SW 1271 (cell line): Measurements from ENCODE around the gene APOBR.
"Not testable (repeated sequence)": the region's sequence is repeated elsewhere in the genome, so short reads cannot be mapped to it uniquely, and the experiment has no call there.

Experiments used
- DNase-seq, 2 experiments: peaks; one replicate each; lab custom pipeline; 2025; lab: John Stamatoyannopoulos, UW

APOBR gene

DNA sequence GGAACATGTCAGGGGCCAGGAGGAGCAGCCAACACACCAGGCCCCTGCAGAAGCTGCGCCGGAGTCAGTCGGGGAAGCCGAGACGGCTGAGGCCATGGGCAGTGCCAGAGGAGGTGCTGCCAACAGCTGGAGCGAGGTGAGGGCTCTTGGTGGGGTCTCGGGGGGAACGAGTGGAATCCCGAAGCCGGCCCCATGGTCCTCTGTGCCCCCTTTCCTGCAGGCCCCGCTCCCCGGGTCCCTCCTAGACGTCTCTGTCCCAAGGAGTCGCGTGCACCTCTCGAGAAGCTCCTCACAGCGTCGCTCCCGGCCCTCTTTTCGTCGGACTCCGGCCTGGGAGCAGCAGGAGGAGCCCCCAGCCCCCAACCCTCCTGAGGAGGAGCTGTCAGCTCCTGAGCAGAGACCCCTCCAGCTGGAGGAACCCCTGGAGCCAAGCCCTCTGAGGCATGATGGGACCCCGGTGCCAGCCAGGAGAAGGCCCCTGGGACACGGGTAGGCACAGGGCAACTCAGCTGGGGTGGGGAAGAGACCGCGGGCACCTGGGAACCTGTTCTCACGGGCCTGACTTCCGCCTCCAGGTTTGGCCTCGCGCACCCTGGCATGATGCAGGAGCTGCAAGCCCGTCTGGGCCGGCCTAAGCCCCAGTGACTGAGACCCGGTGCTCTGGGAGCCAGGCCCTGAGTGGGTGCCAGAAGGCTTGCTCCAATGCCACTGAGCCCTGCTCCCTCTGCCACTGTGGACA lies 3.6 kb downstream of the APOBR start:
- DNase-seq, result no peak

DNA sequence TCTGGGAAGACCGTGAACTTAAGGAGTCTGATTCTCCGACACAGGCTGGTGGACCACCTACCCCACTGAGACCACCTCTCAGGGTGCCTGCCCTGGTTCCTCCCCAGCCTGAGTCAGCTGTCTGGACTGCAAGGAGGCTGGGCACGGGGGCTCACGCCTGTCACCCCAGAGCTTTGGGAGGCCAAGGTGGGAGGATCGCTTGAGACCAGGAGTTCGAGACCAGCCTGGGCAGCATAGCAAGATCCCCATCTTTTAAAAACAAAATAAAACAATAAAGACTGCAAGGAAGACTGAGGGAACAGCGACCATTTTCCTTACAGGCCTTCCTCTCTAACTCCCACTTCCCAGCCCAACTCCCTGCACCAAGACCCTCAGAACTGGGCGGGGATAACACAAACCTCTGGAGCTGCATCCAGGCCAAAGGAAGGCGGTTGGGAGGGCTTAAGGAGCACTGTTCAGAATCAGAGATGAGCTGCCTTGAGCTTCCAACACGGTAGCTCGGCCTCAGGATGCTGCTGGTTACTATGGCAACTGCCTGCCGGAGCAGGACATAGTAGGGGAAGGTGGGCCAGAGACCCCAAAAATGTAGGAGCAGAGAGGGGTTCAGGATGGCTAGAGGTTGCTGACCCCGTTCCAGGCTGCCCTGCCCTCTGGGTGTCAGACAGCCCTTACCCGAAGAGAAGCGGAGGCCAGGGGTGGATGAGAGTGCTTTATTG lies 4.4 kb downstream of the APOBR start:
- no peak for DNase-seq

DNA sequence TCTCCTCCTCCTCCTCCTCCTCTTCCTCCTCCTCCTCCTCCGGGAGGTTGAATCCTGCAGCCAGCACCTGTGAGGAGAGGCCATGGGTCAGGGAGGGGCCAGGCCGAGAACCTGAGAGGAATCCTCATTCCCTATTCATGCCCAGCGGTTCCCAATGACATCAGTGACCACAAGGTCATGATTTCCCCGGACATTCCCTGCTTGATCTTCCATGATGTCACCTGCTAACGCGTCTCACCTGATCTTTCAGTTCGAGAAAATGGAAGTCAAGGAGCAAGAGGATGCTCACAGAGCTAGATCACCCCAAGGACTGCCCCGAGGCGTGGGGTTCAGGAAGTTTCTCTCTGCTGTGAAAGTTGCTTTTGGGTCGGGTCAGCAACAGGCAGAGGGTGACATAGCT lies 5.4 kb downstream of the APOBR start:
- DNase-seq, result no peak

DNA sequence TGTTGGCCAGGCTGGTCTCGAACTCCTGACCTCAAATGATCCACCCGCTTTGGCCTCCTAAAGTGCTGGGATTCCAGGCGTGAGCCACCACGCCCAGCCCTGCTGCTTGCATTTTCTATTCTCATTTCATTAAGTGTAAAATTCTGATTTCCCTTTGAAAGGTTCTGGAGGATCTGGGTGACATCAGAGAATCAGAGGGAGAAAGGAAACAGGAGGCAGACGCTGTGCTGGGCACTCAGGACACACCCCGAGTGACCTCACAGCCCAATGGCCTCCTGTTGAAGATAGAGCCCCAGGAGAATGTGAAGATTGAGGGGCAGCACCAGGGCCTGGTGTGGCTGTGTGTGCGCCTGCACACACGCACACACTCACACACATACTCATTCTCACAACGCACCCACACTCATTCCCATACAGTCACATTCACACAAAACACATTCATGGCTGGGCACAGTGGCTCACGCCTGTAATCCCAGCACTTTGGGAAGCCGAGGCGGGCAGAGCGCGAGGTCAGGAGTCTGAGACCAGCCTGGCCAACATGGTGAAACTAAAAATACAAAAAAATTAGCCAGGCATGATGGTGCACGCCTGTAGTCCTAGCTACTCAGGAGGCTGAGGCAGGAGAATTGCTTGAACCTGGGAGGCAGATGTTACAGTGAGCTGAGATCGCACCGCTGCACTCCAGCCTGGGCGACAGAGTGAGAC lies 6.2 kb downstream of the APOBR start:
- DNase-seq, result not testable (repeated sequence)

DNA sequence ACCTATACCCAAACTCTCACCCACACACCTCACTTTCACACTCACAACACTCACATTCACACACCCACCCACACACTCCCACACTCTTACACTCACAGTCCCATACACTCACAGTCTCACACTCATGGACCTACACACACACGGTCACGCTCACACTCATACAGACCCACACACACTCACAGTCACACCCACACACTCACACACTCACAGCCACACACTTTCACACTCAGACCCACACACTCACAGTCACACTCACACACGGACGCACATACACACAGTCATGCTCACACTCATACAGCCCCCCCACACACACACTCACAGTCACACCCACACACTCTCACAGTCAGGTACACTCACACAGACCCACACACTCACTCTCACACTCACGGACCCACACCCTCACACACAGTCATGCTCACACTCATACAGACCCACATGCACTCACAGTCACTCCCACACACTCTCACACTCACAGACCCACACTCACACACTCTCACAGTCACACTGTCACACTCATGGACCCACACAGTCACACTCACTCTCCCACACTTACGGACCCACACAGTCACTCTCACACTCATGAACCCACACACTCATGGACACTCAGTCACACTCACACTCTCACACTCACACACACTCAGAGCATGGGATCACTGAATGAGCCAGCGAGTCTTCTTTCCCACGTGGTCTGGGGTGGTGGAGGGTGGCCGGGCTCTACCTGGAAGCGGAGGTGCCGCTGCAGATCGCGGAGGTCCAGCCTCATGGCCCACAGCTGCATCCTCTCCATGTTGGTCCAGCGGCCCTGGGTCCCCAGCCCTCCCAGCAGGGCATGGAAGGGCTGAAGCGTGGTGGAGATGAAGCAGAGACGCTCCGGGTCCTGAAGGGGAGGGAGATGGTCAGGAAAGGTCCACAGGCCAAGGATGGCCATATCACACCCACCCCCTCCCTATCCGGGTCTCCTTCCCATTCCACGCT lies 7.1 kb downstream of the APOBR start:
- no peak for DNase-seq

DNA sequence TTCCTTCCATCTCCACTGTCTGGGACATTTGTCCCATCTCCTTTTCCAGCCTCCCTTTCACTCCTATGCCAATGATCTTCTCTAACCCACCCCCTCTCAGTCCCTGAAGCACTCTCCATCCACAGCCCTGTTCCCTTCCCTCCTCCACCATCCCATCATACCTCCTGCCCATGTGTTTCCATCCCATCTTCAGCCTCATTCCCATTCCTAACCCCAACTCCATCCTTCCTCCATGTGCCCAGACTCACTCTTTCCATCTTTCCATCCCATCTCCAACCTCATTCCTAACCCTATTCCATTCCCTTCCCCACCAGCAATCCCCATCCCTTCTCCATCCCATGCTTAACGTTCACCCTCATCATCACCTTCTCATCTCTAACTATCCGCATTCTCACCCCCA lies 7.8 kb downstream of the APOBR start:
- DNase-seq, result no peak

DNA sequence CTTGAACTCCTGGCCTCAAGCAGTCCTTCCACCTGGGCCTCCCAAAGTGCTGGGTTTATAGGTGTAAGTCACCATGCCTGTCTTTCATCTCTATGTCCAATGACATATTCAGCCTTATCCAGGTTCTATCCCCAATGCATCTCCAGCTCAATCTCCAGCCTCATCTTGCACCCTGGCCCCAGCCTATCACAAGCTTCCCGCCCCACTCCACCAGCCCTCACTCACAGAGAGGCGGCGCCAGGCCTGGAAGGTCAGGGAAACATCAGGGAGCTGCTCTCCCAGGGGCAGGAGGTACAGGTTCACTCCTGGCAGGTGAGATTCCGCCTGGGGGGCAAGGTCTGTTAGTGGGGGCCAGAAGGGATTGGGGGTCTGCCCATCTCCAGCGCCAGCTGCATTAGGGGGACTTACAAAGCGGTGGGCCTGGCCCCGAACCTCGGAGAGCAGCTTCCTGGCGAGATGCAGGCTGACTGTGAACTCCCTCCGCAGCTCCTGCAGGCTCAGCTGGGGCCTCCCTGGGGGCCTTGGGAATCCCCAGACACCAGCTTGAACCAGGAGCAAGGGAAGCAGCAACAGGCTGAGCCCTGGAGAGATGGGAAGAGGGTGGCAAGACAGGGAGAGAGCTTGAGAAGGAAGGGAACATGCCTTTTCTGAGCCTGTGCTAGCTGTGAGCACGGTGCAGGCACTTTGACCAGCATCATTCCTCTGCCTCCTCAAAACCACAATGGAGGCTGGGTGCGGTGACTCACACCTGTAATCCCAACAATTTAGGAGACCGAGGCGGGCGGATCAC lies 9.2 kb downstream of the APOBR start:
- no peak for DNase-seq

DNA sequence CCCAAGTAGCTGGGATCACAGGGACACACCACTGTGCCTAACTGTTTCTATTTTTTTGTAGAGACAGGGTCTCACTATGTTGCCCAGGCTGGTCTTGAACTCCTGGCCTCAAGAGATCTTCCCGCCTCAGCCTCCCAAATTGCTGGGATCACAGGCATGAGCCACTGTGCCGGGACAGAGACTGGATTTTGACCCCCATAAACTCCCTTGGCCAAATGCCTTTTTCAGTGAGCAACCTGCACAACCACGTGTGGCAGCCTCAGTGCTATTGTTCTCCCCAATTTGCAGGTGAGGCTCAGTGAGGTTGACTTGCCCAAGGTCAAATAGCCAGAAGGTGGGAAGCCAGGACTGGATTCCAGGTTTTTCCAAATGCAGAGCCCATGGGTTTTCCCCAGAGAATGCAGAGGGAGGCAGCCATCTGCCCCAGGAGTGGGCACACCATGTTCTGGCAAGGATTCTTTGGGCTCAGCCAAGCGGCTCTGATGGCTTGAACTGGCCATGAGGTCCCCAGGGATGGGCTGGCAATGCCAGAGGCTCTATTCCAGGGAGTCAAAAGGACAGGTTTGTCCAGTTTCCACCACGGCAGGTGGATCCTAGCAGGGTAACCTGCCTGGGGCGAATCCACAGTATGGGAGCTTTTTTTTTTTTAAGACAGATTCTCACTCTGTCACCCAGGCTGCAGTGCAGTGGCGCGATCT lies 10.4 kb downstream of the APOBR start:
- DNase-seq, result no peak

DNA sequence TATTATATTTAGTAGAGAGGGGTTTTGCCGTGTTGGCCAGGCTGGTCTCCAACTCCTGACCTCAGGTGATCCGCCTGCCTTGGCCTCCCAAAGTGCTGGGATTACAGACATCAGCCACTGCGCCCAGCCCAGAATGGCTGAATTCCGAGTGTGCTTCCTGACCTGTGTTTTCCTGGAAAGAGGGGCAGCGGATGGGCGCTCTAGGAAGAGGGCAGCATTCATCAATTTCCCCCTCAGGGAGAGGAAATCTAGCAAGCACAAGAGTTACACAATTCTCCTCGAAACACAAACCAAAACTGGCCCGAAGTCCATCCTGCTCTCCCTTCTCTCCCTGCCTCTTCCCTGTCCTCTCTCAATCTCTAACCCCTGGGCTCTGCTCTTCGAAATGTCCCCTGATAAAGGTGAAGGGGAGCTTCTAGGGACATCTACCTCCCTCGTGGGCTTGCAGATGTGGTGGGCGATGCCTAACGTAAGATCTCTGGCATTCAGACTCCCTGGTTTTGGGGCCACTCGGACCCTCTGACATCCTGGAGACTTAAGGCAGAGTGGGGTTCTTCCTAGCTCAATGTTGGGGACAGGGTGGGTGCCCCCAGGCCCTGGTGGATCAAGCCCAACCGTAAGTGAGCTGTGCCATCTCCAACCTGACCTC lies 11.2 kb downstream of the APOBR start:
- no peak for DNase-seq

DNA sequence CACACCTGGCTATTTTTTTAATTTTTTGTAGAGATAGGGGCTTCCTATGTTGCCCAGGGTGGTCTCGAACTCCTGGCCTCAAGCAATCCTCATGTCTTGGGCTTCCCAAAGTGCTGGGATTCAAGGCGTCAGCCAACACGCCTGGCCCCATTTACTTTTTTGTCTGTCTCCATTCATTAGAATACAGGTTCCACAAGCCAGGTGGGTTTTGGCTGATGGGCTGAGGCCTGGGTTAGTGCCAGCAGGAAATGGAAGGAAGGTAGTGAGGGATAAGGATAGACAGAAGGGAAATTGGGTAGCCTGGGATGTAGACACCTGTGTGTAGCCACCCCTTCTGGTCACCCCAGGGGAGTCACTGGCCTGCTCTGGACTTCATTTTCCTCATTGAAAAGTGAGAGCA lies 16.6 kb downstream of the APOBR start:
- no peak for DNase-seq

DNA sequence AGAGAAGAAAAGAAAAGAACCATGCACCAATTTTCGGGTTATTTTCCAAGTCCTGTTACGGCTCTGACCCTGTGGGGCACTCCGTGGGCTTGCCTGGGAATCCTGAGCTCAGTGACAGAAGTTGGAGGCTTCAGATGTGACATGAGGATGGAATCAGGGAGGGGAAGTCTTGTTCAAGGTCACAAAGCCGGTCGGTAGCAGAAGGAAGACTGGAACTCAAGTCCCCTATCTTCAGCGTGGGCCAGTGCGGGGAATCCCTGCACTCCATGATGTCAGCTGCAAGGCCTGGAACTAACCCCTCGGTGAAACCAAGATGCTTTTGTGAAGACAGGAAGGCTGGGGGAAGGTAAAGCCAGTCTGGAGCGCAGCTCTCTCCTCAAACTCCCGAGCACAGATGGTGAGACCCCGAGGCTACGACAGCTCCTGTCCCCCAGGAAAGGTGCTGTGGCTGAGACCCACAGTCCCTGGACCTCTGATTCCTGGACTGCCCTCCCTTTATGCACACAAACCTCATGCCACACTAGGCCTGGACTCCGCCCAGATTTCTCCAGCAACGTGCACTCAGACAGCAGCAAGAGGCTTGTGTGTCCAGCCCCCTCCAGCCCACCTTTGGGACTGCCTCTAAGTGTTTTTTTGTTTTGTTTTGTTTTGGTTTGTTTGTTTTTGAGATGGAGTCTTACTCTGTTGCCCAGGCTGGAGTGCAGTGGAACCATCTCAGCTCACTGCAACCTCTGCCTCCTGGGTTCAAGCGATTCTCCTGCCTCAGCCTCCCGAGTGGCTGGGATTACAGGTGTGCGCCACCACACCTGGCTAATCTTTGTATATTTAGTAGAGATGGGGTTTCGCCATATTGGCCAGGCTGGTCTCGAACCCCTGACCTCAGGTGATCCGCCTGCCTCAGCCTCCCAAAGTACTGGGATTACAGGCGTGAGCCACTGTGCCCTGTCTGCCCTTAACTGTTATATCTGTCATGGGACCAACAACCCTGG lies 17.7 kb downstream of the APOBR start:
- DNase-seq, result no peak

DNA sequence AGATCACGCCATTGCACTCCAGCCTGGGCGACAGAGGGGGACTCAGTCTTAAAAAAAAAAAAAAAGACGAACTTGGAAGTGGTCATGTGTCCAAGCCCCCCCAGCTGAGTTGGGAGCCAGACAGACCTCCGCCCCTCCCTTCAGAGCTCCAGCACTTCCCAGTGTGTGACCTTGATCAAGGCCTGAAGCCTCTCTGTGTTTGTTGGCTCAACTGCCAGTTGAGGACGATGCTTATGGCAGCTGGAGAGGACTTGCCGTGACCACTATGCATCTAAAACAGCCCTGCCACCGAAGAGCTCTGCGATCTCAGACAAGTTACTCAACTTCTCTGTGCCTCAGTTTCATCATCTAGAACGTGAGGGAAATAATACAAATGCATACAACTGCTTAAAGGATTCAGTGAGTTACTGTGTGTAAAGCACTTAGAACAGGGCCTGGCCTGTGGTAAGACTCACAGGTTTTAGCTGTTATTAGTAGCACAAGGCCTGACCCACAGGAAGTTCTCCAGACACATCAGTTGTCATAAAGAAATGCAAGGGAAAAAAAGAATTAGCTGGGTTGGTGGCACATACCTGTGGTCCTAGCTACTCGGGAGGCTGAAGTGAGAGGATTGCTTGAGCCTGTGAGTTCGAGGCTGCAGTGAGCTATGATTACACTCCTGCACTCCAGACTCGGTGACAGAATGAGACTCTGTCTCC lies 19.2 kb downstream of the APOBR start:
- no peak for DNase-seq

DNA sequence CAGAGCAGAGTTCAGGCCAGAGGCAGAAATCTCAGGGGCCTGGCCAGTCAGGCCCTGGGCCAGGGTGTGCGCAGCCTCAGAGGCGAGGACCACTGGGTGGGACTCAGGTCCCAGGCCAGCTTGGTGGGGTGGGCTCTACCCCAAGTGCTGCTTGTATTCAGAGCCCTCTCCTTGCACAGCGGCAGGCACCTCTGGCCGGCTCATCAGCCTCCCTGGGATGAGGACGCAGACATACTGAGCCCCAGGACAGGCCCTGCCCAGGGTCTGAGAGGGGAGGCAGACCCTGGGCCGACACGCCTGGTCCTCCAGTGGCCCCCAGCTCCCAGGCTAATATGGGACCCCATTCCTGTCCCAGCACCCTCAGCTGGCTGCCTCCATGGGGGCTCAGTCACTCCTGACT lies 19.8 kb downstream of the APOBR start:
- DNase-seq, result no peak

DNA sequence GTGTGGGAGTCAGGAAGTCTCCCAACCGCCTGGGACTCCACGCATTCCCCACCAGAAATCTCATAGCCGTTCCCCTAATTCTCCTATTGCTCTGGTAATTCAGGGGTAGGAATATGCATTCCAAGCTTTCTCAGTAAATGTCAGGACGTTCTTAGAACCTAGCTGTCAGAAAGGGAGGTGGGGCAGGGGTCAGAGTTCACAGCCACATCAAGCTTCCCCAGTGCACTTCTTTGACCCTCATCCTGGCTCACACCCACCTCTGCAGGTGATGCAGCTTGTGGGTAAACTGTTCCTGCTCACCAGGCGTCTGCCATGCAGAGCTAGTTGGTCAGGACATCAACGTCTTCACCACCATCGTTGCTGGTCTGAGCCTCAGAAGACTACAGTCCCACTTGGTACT lies 26.2 kb downstream of the APOBR start:
- no peak for DNase-seq

DNA sequence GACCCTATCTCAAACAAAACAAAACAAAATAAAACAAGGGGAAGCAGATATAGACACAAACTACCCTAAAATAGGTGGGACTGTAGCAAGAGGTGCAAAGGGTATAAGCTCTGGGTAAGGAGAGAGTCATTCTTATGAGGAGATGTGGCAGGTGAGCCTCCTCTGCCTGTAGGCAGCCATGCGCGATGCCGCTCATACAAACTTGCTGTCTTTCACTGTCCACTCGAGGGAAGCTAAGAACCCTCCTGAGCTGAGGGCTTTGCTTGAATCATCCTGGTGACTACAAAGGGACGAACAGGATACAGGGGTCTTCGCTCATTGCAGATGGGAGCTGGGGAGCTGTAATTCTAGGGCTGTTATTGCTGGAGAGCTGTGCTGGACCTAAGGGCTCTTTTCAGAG lies 27.0 kb downstream of the APOBR start:
- DNase-seq, result no peak

DNA sequence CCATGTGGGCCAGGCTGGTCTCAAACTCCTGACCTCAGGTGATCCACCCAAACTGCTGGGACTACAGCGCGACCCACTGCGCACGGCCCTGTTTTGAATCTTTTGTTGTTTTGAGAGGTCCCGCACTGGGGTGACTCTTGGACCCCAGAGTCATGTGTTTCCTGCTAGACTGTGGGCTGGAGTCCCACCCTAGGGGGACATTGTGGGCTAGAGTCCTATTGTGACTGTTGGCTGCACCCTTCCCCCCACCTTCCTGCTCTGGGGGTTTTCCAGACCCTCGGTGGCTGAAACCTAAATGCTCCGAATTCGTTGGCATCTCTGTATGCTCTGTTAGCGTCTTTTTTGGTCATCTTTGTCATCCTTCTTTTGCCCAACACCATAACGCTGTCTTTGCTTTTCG lies 28.3 kb downstream of the APOBR start:
- DNase-seq, result no peak

DNA sequence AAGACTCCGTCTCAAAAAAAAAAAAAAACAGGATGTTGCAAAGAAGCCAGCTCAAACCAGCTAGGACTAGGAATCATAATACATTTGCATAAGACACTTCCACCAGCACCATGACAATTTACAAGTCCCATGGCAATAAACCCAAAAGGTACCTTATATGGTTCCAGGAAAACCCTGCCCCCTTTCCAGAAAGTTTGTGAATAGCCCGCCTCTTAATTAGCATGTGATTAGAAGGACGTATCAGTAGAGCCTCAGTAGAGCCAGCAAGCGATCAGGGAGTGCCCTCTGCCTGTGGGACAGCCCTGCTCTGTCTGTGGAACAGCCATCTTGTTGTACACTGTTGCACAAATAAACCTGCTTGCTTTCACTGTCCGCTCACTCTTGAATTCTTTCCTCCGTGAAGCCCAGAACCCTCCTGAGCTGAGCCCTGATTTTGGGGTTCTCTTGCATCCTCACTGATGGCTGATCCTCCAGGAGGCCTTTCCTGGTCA lies 30.3 kb downstream of the APOBR start:
- no peak for DNase-seq
